Measurements from ENCODE around the gene S100A7. TPM values are rescaled to one million over a fixed set of nuclear protein-coding genes. Genes with fewer than 3 reads are reported as not detected.

S100A7 gene
- total and polyA plus RNA-seq, 2 of the 4 experiments (the other 2 are of a cell fraction) = not detected

DNA sequence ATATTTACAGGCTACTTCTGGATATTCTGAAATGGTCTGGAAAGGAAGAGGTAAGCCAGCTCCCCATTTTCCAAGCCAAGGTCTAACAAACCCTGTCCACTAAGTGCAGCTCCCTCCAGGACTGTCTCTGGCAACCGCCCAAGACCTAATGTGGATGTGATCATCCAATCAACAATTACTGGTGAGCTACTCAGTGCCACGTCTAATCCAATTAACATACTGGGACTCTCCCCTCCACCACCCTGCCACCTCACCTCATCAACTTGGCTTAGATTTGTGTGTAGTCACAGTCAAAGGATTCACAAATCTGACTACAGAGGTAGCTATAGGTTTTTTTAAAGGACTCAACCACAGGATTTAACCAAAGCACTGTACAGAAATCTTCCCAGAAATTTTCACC lies 25.4 kb upstream of the S100A7 start:
- no peak overlapping the region for H3K56ac ChIP-seq (ENCODE audit: extremely low read depth, insufficient read depth, low read length)
- no peak overlapping the region for H2BK120ac ChIP-seq (ENCODE audit: low read depth, low read length)
- H3K18ac ChIP-seq (ENCODE audit: low read depth, low read length) = no peak overlapping the region
- ChIA-PET CTCF (interaction anchor here (1.5 to 2.9 kb wide), 2 partner anchors 9 to 130 kb away, joined by 5 to 10 read pairs; no protein-coding TSS in a partner anchor), POLR2A (ENCODE audit: unreplicated experiment) (no interaction called here)
- H2BK5ac ChIP-seq (ENCODE audit: low read depth, low read length, poor library complexity, severe bottlenecking) = no peak overlapping the region
- peaks cover 3% of the 10 kb centered on the region for H4K20me1 ChIP-seq (ENCODE audit: insufficient read depth, low read length)
- H3K9ac ChIP-seq (ENCODE audit: low read depth, low read length) = no peak overlapping the region
- in situ Hi-C loops (cut with MboI; ENCODE audit: low sequenced_read_pairs) = no loop called here
- no peak overlapping the region for H2AK9ac ChIP-seq (replicated peaks; ENCODE audit: low read depth, low read length, poor library complexity)
- no peak overlapping the region for H3K4me2 ChIP-seq (ENCODE audit: low read depth, low read length)
- ATAC-seq (ENCODE audit: low read depth) (no peak), DNase-seq (no peak)
- H3K9me1 ChIP-seq (ENCODE audit: insufficient read depth, low read length) = 0 out of 2 replicates have a peak, but pooled peaks cover 3% of the 10 kb centered on the region
- no TSS peak for BruUV-seq (replicated peaks)
- dilution Hi-C loops (cut with HindIII; ENCODE audit: low sequenced_read_pairs, unreplicated experiment) = no loop called here
- H2AFZ ChIP-seq (replicated peaks; ENCODE audit: low read length, poor library complexity) = no peak overlapping the region
- H3K14ac ChIP-seq (replicated peaks; ENCODE audit: low read depth, low read length) = no peak overlapping the region
- no peak overlapping the region for H2BK20ac ChIP-seq (ENCODE audit: low read depth, low read length)
- WGBS, 2 experiments (ENCODE audit: extremely low coverage in 2 of 2, insufficient read length in 1 of 2) = no CpG with 5 or more reads among the region's 2 CpGs
- H4K91ac ChIP-seq (ENCODE audit: insufficient read depth, low read depth, low read length) = no peak overlapping the region
- H3K23ac ChIP-seq (ENCODE audit: low read depth, low read length) = no peak overlapping the region
- peaks cover 26% of the 10 kb centered on the region for H3K27me3 ChIP-seq (ENCODE audit: control insufficient read depth, insufficient read depth, low read length)
- no peak overlapping the region for H4K8ac ChIP-seq (ENCODE audit: low read depth in 2 of 2, low read length in 2 of 2)
- no peak overlapping the region for H2BK15ac ChIP-seq (ENCODE audit: low read depth, low read length)
- no peak overlapping the region for H3K27ac ChIP-seq (ENCODE audit: insufficient read depth, low read length)
- H3K4ac ChIP-seq (ENCODE audit: low read depth, low read length) = no peak overlapping the region
- no peak overlapping the region for H3K4me3 ChIP-seq (ENCODE audit: insufficient read depth, low read depth, low read length)
- H3K36me3 ChIP-seq (ENCODE audit: control insufficient read depth, insufficient read depth, low read length) = no peaks in the 10 kb centered on the region
- intact Hi-C loops (cut with micrococcal nuclease) = no loop called here
- H2AK5ac ChIP-seq (ENCODE audit: low read depth, low read length) = no peak overlapping the region
- H3K9me3 ChIP-seq (ENCODE audit: control insufficient read depth, insufficient read depth, low read length) = no peaks in the 10 kb centered on the region
- H3K4me1 ChIP-seq (ENCODE audit: control insufficient read depth, insufficient read depth, low read length) = peaks cover 3% of the 10 kb centered on the region; the same call in 1 of the 2 replicates
- H4K5ac ChIP-seq (ENCODE audit: low read depth, low read length) = no peak overlapping the region
- H3K79me1 ChIP-seq (ENCODE audit: low read depth in 1 of 2, low read length in 2 of 2) = no peaks in the 10 kb centered on the region
- TF ChIP-seq SMC3 (IDR thresholded peaks at IDR 0.05; ENCODE audit: low read depth, low read length) (no peak), RAD21 (IDR thresholded peaks at IDR 0.05; ENCODE audit: low read length) (no peak), RCOR1 (IDR thresholded peaks at IDR 0.05; ENCODE audit: insufficient replicate concordance, low read length) (no peak), RFX5 (IDR thresholded peaks at IDR 0.05; ENCODE audit: low read depth, low read length) (no peak), ELK1 (IDR thresholded peaks at IDR 0.05; ENCODE audit: borderline replicate concordance, low read depth, low read length) (no peak), MAZ (IDR thresholded peaks at IDR 0.05; ENCODE audit: borderline replicate concordance, low read depth, low read length) (no peak), CEBPB (IDR thresholded peaks at IDR 0.05; ENCODE audit: low read depth, low read length) (no peak), FOS (IDR thresholded peaks at IDR 0.05; ENCODE audit: low read depth, low read length) (no peak), MAFK (IDR thresholded peaks at IDR 0.05; ENCODE audit: low read depth, low read length) (no peak), BHLHE40 (IDR thresholded peaks at IDR 0.05; ENCODE audit: low read depth, low read length) (no peak), NFE2L2 (IDR thresholded peaks at IDR 0.05; ENCODE audit: low read depth, low read length) (no peak), CHD1 (IDR thresholded peaks at IDR 0.05; ENCODE audit: low read depth, low read length) (no peak), USF2 (IDR thresholded peaks at IDR 0.05; ENCODE audit: low read depth, low read length) (no peak), POLR2A (IDR thresholded peaks at IDR 0.05; ENCODE audit: low read depth, low read length) (no peak), MXI1 (IDR thresholded peaks at IDR 0.05; ENCODE audit: borderline replicate concordance, low read depth, low read length) (no peak)
- TF ChIP-seq, protein P1, sequence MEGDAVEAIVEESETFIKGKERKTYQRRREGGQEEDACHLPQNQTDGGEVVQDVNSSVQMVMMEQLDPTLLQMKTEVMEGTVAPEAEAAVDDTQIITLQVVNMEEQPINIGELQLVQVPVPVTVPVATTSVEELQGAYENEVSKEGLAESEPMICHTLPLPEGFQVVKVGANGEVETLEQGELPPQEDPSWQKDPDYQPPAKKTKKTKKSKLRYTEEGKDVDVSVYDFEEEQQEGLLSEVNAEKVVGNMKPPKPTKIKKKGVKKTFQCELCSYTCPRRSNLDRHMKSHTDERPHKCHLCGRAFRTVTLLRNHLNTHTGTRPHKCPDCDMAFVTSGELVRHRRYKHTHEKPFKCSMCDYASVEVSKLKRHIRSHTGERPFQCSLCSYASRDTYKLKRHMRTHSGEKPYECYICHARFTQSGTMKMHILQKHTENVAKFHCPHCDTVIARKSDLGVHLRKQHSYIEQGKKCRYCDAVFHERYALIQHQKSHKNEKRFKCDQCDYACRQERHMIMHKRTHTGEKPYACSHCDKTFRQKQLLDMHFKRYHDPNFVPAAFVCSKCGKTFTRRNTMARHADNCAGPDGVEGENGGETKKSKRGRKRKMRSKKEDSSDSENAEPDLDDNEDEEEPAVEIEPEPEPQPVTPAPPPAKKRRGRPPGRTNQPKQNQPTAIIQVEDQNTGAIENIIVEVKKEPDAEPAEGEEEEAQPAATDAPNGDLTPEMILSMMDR (conservative IDR thresholded peaks at IDR 0.05; ENCODE audit: low read depth, low read length) = no peak

Measured in IMR-90 (cell line).